IMR-90 (cell line): ENCODE measurements around the gene ERVH48-1. TPM values are rescaled to one million over a fixed set of nuclear protein-coding genes. Genes with fewer than 3 reads are reported as not detected.

Source experiments
- ATAC-seq: fragments of 200-7000 bp; cut with Tn5 transposase; 2 replicates; pipeline ENCODE4 v1.9.1; 2020; ENCODE audit warnings: low read depth, mild to moderate bottlenecking, moderate library complexity
- Bru-seq: library from RNA; stranded (reverse); fragments of 400-500 nt; gene quantifications from one replicate; lab custom pipeline; 2021; lab: Mats Ljungman, UMichigan
- BruChase-seq, 2 experiments: library from RNA; stranded (reverse); fragments of 400-500 nt; gene quantifications; one replicate each; lab custom pipeline; 2021; lab: Mats Ljungman, UMichigan
- BruUV-seq: library from RNA; stranded (reverse); fragments of 400-500 nt; replicated peaks from 2 replicates; lab custom pipeline; 2021; lab: Mats Ljungman, UMichigan
- CTCF ChIA-PET: fragments of 300-600 bp; formaldehyde crosslinking; extraction: SDS; loops from one replicate; lab custom pipeline; 2021; ENCODE audit warnings: antibody characterized with exemption; lab: Yijun Ruan, JAX
- POLR2A ChIA-PET: fragments of 300-600 bp; sonication (Branson Sonifier 250); formaldehyde crosslinking; loops from one replicate; lab custom pipeline; 2022; ENCODE audit warnings: antibody characterized with exemption; ENCODE audit not compliant: unreplicated experiment; lab: Charles Lee
- DNase-seq: peaks from one replicate; pipeline ENCODE4 v3.0.0; 2013
- H2AFZ ChIP-seq: replicated peaks from 2 replicates; pipeline ENCODE3; 2013; ENCODE audit warnings: low read length, mild to moderate bottlenecking; ENCODE audit not compliant: poor library complexity
- H2AK5ac ChIP-seq: 2 replicates; pipeline ENCODE4 v1.6.1; 2013; ENCODE audit warnings: low read depth, low read length, inconsistent platforms
- H2AK9ac ChIP-seq: replicated peaks from 2 replicates; pipeline ENCODE3; 2013; ENCODE audit warnings: mild to moderate bottlenecking, low read depth, low read length, moderate library complexity; ENCODE audit not compliant: poor library complexity
- H2BK120ac ChIP-seq: 2 replicates; pipeline ENCODE4 v1.6.1; 2013; ENCODE audit warnings: low read depth, low read length, inconsistent platforms
- H2BK15ac ChIP-seq: 3 replicates; pipeline ENCODE4 v1.6.1; 2013; ENCODE audit warnings: low read depth, low read length, inconsistent platforms
- H2BK20ac ChIP-seq: 2 replicates; pipeline ENCODE4 v1.6.1; 2013; ENCODE audit warnings: low read depth, mild to moderate bottlenecking, inconsistent platforms, low read length, moderate library complexity
- H2BK5ac ChIP-seq: 2 replicates; pipeline ENCODE4 v1.6.1; 2013; ENCODE audit warnings: mild to moderate bottlenecking, low read depth, low read length, inconsistent platforms; ENCODE audit not compliant: poor library complexity, severe bottlenecking
- H3K14ac ChIP-seq: replicated peaks from 2 replicates; pipeline ENCODE4 v1.6.1; 2013; ENCODE audit warnings: low read depth, low read length, inconsistent platforms
- H3K18ac ChIP-seq: 2 replicates; pipeline ENCODE4 v1.6.1; 2013; ENCODE audit warnings: low read depth, low read length, control low read depth
- H3K23ac ChIP-seq: 2 replicates; pipeline ENCODE4 v1.6.1; 2013; ENCODE audit warnings: low read depth, low read length, inconsistent platforms
- H3K27ac ChIP-seq: 2 replicates; pipeline ENCODE4 v1.5.1; 2013; ENCODE audit warnings: mild to moderate bottlenecking, control low read depth, low read length; ENCODE audit not compliant: insufficient read depth
- H3K27me3 ChIP-seq: 2 replicates; pipeline ENCODE4 v1.6.1; 2013; ENCODE audit warnings: low read length; ENCODE audit not compliant: control insufficient read depth, insufficient read depth
- H3K36me3 ChIP-seq: 2 replicates; pipeline ENCODE4 v1.6.1; 2013; ENCODE audit warnings: low read length, mixed read lengths; ENCODE audit not compliant: control insufficient read depth, insufficient read depth
- H3K4ac ChIP-seq: 2 replicates; pipeline ENCODE4 v1.6.1; 2013; ENCODE audit warnings: low read depth, low read length, inconsistent platforms
- H3K4me1 ChIP-seq: 2 replicates; pipeline ENCODE4 v1.6.1; 2013; ENCODE audit warnings: low read length, mixed read lengths; ENCODE audit not compliant: control insufficient read depth, insufficient read depth
- H3K4me2 ChIP-seq: 2 replicates; pipeline ENCODE4 v1.6.1; 2013; ENCODE audit warnings: low read depth, mild to moderate bottlenecking, control low read depth, low read length, moderate library complexity
- H3K4me3 ChIP-seq: 2 replicates; pipeline ENCODE4 v1.5.1; 2013; ENCODE audit warnings: low read depth, mild to moderate bottlenecking, control low read depth, low read length, moderate library complexity; ENCODE audit not compliant: insufficient read depth
- H3K56ac ChIP-seq: 2 replicates; pipeline ENCODE4 v1.6.1; 2013; ENCODE audit warnings: low read length, inconsistent platforms; ENCODE audit not compliant: insufficient read depth; ENCODE audit errors: extremely low read depth
- H3K79me1 ChIP-seq, 2 experiments: 2 replicates each; pipeline ENCODE4 v1.6.1; 2013; ENCODE audit warnings: low read length in 2 of 2, inconsistent platforms in 1 of 2, low read depth in 1 of 2
- H3K9ac ChIP-seq: 2 replicates; pipeline ENCODE4 v1.6.1; 2013; ENCODE audit warnings: low read depth, low read length, control low read depth
- H3K9me1 ChIP-seq: 2 replicates; pipeline ENCODE4 v1.6.1; 2013; ENCODE audit warnings: low read length, inconsistent platforms; ENCODE audit not compliant: insufficient read depth
- H3K9me3 ChIP-seq: 2 replicates; pipeline ENCODE4 v1.6.1; 2013; ENCODE audit warnings: low read length; ENCODE audit not compliant: control insufficient read depth, insufficient read depth
- H4K20me1 ChIP-seq: 2 replicates; pipeline ENCODE4 v1.6.1; 2013; ENCODE audit warnings: low read length, inconsistent platforms; ENCODE audit not compliant: insufficient read depth
- H4K5ac ChIP-seq: 2 replicates; pipeline ENCODE4 v1.6.1; 2013; ENCODE audit warnings: mild to moderate bottlenecking, low read depth, low read length, control low read depth
- H4K8ac ChIP-seq, 2 experiments: 2 replicates each; pipeline ENCODE4 v1.6.1; 2013; ENCODE audit warnings: low read depth in 2 of 2, low read length in 2 of 2, control low read depth in 1 of 2, inconsistent platforms in 1 of 2
- H4K91ac ChIP-seq: 2 replicates; pipeline ENCODE4 v1.6.1; 2013; ENCODE audit warnings: low read depth, low read length, inconsistent platforms; ENCODE audit not compliant: insufficient read depth
- CEBPB ChIP-seq: IDR thresholded peaks from 2 replicates; pipeline ENCODE4 v1.6.1; 2012; ENCODE audit warnings: low read depth, low read length, improper control_type of control experiment
- MAFK ChIP-seq: IDR thresholded peaks from 2 replicates; pipeline ENCODE4 v1.6.1; 2012; ENCODE audit warnings: low read depth, low read length, improper control_type of control experiment
- RAD21 ChIP-seq: IDR thresholded peaks from 2 replicates; pipeline ENCODE4 v1.6.1; 2012; ENCODE audit warnings: low read length, improper control_type of control experiment
- WGBS, 2 experiments: methylation state at CpG; one replicate each; pipeline versions ENCODE4 v1.1.5 to v1.1.7; 2013; ENCODE audit warnings: missing lambda C conversion rate in 2 of 2; ENCODE audit not compliant: insufficient read length in 1 of 2; ENCODE audit errors: extremely low coverage in 2 of 2; 5-methylcytosine and 5-hydroxymethylcytosine counted together
- dilution Hi-C: fragments of 300-500 bp; cut with HindIII; formaldehyde crosslinking; loops from one replicate; pipeline ENCODE4 v1.14.3; 2018; ENCODE audit warnings: low sequenced_read_pairs; ENCODE audit not compliant: unreplicated experiment
- in situ Hi-C: fragments of 300-500 bp; cut with MboI; formaldehyde crosslinking; loops from 3 replicates; pipeline ENCODE4 v1.14.3; 2019; ENCODE audit warnings: low sequenced_read_pairs, inconsistent platforms, mixed read lengths
- intact Hi-C: fragments of 100-400 bp; cut with micrococcal nuclease; formaldehyde crosslinking; loops from 2 replicates; pipeline ENCODE4 v1.10.0; 2022
- long read RNA-seq: library from polyadenylated mRNA; unstranded; transcript quantifications from one replicate; pipeline ENCODE4 v2.0.0, GENCODE V29; 2021; ENCODE audit not compliant: unreplicated experiment
- polyA plus RNA-seq, 3 experiments: library from polyadenylated mRNA; depleted of rRNA; stranded (reverse); fragments of >200 nt; gene quantifications; 2 replicates each; pipeline ENCODE4 v1.2.3, GENCODE V29; 2012; ENCODE audit warnings: low replicate concordance in 1 of 3
- total RNA-seq: library from RNA; depleted of rRNA; stranded (reverse); fragments of >200 nt; gene quantifications from 2 replicates; pipeline ENCODE4 v1.2.3, GENCODE V29; 2012; rRNA removed
- TF ChIP-seq, protein P1 (sequence below): fragments of 150-350 bp; IDR thresholded peaks from 2 replicates; pipeline ENCODE4 v1.6.1; 2016; ENCODE audit warnings: low read depth, mild to moderate bottlenecking, low read length, moderate library complexity, borderline replicate concordance

The ERVH48-1 gene
- total RNA-seq (under 0.01 TPM in 1 of 2 replicates, not detected in the other), polyA plus RNA-seq (2012; rRNA removed) (not detected in 2 replicates), Bru-seq, nascent RNA (not detected), BruChase-seq, experiment 1, labeled RNA remaining after a 6-hour chase (percentile 15 among the genes with signal in this experiment), BruChase-seq, experiment 2, labeled RNA remaining after a 2-hour chase (percentile 12 among the genes with signal in this experiment)
- not detected in 2 replicates for polyA plus RNA-seq (2012; cell fraction: cytosol; rRNA removed)
- polyA plus RNA-seq (2012; cell fraction: nucleus; rRNA removed; ENCODE audit: low replicate concordance), result 0.06 TPM in 1 of 2 replicates, not detected in the other
- long read RNA-seq, result 0 reads

DNA sequence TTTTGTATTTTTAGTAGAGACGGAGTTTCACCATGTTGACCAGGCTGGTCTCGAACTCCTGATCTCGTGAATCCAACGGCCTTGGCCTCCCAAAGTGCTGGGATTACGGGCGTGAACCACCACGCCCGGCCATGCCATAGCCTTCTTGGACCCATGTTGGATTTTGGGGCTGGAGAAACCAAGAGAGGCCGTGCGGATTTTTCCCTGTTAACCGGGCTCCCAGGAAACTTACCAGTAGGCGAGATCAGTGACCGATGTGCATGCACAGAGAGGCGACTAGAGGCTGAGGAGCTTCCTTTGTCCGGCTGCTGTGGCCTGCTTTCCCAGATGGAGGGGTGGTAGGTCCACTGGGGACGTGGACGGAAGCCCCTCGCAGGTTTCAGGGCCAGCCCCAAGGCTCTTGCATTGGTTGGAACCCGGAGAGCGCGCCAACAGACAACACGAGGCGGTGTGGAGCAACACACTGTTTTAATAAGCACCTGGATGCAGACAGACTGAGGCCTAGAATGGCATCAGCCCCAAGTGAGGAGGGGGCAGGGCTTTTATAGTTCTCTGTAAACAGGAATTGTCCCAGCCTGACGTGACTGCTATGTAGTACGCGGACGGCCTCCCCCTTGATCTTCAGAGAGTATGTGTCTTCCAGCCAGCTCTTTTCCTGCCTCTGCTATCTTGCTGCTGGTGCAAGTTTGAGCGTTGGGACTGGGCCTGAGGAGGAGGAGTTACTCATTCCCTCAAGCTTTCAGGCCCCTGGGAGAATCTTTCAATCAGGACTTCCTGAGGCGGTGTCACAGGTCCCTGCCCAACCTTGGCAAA lies at the start of gene ERVH48-1:
TSS of gene ERVH48-1 (minus strand) at position 517 of the 813 bp plus-strand sequence. CDS start 6,624 bp downstream, outside the sequence.
- H3K27ac ChIP-seq, result no peak within 1 kb of the TSS
- no TSS peak for BruUV-seq
- POLR2A ChIA-PET, result no interaction called here
- DNase-seq (peak; percentile 11), ATAC-seq (no peak)
- intact Hi-C loops, result no loop called here
- H4K8ac ChIP-seq, result peak within 1 kb of the TSS; percentile 89 to 98; a peak in 3 of 4 replicates
- H3K9me3 ChIP-seq, result no peaks in the 10 kb centered on the region
- H2BK20ac ChIP-seq, result no peak within 1 kb of the TSS
- no peak within 1 kb of the TSS for H3K14ac ChIP-seq
- H2BK15ac ChIP-seq, result peak within 1 kb of the TSS; percentile 34; the same call in 1 of the 3 replicates
- no peaks in the 10 kb centered on the region for H3K27me3 ChIP-seq
- H3K4ac ChIP-seq, result peak within 1 kb of the TSS; percentile 75; the same call in 1 of the 2 replicates
- H3K9me1 ChIP-seq, result no peaks in the 10 kb centered on the region
- dilution Hi-C loops, result no loop called here
- H3K4me2 ChIP-seq, result no peak within 1 kb of the TSS
- H4K20me1 ChIP-seq, result no peaks in the 10 kb centered on the region
- H3K36me3 ChIP-seq, result no peaks in the 10 kb centered on the region
- no peaks in the 10 kb centered on the region for H3K79me1 ChIP-seq
- peak within 1 kb of the TSS; percentile 89; the same call in 1 of the 2 replicates for H2AK5ac ChIP-seq
- no peak within 1 kb of the TSS for H3K4me3 ChIP-seq
- in situ Hi-C loops, result no loop called here
- H3K4me1 ChIP-seq, result peaks cover 3% of the 10 kb centered on the region
- H2AFZ ChIP-seq, result no peak within 1 kb of the TSS
- CTCF ChIA-PET, result no interaction called here
- peak within 1 kb of the TSS; percentile 60 for H2AK9ac ChIP-seq
- TF ChIP-seq MAFK, result no peak
- no peak for TF ChIP-seq RAD21
- TF ChIP-seq CEBPB, result no peak
- TF ChIP-seq, protein P1, sequence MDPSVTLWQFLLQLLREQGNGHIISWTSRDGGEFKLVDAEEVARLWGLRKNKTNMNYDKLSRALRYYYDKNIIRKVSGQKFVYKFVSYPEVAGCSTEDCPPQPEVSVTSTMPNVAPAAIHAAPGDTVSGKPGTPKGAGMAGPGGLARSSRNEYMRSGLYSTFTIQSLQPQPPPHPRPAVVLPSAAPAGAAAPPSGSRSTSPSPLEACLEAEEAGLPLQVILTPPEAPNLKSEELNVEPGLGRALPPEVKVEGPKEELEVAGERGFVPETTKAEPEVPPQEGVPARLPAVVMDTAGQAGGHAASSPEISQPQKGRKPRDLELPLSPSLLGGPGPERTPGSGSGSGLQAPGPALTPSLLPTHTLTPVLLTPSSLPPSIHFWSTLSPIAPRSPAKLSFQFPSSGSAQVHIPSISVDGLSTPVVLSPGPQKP, result no peak
- H4K5ac ChIP-seq, result peak within 1 kb of the TSS; percentile 87; the same call in 1 of the 2 replicates
- H2BK120ac ChIP-seq, result no peak within 1 kb of the TSS
- H3K18ac ChIP-seq, result no peak within 1 kb of the TSS
- no peak within 1 kb of the TSS for H2BK5ac ChIP-seq
- no peak within 1 kb of the TSS for H3K23ac ChIP-seq
- H4K91ac ChIP-seq, result peak within 1 kb of the TSS; percentile 37; the same call in 1 of the 2 replicates
- no peak within 1 kb of the TSS for H3K9ac ChIP-seq
- no peak within 1 kb of the TSS for H3K56ac ChIP-seq
- 92% methylated on average over 16 of the region's 29 CpGs; no CpG with 5 or more reads in 1 of the 2 experiments for WGBS, 2 experiments
